HG02943 (cell line): Measurements from ENCODE around the gene WWC1.

Experiments
- ATAC-seq: cut with Tn5 transposase; IDR thresholded peaks from one replicate; pipeline ENCODE4 v1.9.1; 2021; ENCODE audit warnings: mild to moderate bottlenecking, low read depth, moderate library complexity; ENCODE audit not compliant: unreplicated experiment

Gene WWC1

DNA sequence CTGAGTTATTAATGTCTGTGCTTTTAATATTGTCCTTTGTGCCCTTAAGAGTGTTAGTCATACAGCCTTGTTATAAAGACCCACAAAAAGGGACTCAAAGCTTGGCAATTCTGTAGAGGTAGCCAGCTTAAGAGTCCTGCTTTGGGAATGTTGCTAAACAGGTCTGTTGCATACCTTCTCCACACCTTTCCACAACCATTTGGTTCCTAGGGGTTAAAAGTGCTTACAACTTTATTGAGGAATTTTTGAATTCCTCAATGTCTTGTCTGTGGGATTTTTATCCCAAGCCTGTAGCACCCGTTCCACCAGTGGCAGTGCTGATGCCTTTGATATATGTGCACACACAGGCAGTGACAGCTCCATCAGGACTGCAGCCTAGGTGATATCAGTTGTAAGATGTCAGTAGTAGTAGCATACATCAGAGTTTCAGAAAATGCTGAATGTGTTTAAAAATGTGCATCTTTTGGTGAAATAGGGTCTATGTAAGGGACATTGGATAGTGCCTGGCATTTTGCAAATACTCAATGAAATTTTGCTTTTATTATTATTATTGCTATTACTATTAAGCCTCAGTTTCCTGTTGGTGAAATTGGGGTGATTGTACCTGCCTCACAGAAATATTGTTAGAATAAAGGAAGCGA is 68.5 kb downstream of the WWC1 start:
- no peak for ATAC-seq

DNA sequence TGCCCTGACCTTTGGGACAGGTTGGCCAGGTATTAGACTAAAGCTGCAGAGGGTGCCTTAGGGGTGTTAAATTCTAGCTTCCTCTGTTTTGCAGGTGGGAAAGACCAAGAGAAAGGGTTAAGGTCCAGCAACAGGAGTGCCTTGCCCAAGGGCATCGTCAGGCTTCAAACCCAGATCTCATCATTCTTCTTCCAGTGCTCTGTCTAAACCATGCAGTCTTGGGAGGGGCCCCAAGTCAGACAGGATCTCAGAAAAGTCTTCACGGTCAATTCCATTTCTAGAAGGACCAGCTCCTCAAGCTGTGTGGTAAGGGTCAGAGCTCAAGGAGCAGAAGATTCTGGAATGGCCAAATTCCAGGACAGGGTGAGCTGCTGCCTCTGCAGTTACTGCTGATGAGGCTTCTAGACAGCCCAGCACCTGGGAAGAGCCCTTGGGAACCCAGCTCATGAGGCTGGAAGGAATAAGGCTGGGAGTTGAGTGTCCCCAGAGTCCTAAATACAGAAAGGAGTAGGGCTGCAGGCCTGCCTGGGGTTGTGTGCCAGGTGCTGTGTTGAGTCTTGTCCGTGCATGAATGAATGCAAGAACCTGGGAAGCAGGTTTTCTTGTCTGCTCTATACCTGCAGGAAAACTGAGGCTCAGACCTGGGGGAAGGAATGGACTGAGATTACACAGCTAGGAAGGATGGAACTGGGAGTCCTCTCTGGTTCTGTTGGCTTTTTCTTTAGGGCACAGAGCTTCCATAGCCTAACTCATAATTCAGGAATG is 69.3 kb downstream of the WWC1 start:
- ATAC-seq, result no peak

DNA sequence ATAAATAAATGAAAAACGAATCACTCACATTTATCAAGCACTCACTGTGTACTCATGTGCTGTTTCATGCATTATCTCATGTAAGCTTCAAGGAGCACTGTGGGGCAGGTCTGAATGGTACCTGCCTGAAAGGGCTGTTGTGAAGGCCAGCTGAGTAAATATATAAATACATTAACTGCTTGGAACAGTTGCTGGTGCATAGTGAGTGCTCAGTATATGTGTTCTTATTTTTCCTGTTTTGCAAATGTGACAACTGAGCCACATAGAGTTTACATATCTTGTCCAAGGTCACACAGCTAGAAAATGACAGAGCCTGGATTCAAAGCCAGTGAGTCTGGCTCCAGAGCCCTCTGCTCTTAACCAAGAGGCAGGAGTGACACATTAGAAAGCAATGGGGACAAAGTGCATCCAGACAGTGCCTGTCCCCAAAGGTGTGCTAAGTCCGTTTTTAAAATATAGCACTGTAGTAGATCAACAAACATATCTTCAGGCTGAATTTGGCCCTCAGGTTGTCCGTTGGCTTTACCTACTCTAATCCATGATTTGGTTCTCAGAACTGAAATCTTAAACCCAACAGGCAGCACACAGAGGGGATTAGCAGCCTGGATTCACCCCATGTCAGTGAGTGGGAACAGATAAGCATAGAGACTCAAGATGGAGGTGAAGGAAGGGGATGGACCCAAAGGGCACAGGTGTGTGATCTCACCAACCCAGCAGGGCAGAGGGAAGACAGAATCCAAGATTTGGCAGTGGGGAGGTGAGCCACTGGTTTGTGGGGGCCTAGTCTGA is 70.8 kb downstream of the WWC1 start:
- ATAC-seq, result no peak

DNA sequence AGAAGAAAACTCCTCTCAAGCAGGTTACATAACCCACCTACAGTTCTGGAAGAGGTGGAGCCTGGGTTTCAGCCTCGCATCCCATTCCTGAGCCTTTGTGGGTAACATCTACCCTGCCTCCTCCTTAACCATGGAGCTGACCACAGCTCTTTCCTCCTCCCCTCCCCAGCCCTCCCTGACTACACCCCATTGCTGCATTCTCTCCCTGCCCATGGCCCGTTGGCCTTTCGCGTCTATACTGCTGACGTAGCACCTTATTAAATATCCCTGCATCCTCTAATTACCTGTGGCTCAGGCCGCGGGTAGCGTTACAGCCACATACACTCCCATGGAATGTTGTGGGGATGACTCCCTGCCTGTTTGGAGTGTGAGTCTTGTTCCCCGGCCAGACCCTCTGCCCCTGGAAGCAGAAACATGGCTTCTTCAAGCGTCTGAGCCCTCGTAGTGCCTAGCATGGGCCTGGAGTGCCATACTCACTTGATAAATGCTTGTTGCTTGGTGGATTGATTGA is 72.8 kb downstream of the WWC1 start:
- no peak for ATAC-seq

DNA sequence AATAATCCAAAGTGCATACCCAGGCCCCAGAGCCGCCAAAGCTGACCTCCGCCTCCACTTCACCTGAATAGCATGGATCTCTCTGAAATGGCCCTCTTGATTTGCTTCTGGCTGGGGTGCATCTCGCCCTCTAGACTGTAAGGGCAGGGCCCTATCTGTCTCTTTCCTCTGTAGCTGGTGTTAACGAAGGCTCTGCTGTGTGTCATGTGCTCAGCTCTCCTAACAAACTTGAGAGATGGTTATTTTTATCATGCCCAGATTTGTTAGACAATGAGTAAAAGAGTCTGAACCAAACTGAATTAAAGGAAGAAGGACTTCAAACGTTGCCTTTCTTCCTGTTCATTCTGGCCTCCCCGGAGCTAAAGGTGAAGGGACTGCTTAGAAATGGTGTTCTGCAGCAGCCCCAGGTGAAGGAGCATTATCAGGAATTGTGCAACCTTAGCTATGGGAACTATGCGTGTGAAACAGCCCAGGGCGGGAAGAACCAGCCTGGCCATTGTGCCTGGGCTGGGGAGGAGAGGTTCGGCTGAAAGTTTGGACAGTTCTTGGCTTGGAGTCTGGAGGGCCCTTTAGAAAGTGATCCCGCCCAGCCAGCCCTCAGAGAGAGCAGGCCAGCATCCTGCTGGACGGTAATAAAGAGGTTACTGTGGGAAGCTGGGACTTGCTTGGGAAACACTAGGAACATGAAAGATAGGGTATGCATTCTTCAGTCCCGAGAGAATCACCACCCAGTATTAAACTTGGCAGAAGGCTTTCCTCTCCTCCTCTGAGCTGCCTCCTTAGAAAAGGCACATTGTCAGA is 73.5 kb downstream of the WWC1 start:
- ATAC-seq, result no peak

DNA sequence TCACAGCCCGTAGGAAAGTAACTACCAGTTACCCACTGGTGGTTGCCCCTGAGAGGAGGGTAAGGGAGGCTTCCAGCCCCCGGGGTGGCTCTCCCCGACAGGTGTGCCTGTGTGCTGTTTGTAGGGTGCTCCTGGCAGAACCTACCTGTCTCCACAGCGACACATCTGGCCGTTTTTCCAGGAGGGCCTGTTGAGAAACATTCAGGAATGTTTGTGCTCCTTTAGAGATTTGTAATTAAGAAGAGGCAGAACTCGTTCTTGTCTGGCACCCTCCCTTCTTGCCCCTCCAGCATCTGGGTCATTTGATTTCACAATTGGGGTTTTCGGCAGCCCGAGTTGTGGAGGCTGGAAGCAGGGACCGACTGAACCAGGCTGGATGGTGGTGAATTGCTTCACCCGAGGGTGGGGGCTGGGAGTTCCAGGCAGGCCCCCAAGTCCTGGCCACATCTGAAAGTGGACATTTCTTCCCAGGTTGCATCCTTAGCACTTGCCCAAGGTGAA is 74.2 kb downstream of the WWC1 start:
- no peak for ATAC-seq

DNA sequence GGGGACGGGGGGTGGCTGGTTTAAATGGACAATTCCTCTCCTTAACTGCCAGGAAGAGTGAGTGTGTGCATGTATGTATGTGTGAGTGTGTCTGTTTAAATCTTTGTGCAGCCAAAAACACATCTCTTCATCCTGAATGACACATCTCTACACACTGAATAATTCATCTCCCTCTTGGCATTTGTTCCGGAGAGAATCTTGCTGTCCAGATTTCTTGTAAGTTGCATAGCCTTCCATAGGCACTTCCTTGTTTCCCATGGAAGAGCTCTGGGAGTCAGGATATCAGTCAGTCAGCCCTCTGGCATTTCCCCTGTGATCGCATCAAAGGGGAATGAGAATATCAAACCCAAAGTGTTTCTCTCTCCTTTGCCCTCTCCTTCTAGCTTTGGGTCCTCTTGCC is 74.7 kb downstream of the WWC1 start:
- no peak for ATAC-seq

DNA sequence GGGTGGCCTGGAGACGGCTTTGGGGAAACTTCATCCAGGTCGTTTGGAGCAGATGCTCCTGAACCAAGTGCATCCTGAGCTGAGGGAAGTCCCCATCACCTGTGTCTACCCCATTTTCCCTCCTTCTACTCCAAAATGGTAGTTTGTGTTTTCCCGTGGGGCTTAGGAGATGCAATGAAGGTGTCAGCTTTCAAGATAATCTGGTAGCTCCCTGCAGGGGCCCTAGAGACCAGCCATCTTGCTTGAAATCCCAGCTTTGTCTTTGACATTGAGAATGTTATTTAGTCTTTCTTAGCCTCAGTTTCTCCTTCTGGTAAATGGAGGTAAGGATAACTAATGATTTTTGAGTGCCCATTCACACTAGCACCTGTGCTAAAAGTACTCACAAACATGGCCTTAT is 77.4 kb downstream of the WWC1 start:
- no peak for ATAC-seq

DNA sequence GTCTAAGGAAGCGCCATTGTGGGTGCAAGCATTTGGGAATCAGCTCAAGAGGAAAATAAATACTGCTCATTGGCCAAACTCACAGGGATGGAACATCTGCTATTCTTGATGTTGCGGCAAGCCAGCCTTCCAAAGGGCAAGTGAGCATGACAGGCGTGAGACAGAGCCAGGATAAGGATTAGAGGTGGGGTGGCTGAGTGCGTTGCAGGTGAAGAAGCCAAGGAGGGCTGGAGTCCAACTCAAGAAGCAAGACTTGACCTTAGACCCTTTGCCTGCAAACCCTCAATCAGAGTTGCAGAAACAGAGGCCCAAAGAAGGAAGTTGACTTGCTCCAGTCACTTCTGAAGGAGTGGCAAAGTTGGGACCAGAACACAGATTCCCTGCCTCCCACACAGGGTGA is 79.4 kb downstream of the WWC1 start:
- no peak for ATAC-seq

DNA sequence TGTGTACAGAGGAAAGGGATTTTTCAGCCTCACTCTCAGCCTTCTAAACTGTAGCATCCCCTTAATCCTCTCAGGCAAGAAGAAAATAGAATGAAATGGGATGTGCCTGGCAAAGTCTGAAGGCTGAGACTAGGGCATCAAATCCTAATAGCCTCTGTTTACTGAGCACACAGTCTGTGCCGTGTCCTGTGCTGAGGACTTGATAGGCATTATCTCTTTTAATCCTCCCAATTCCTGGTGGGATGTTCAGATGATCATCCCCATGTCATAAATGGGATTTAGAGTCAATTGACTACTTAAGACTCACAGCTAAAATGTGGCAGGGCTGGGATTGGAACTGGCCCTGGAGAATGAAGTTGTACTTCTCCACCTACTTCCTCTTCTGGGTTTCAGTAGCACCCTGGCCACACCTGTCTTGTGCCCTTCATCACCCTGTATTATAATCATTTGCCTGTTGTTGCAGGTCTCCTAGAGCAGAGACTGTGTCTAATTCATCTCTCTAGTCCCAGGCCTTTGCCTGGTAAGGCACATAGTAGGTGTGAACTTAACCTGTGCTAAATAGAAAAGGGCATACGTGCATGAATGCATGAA is 81.0 kb downstream of the WWC1 start:
- no peak for ATAC-seq

DNA sequence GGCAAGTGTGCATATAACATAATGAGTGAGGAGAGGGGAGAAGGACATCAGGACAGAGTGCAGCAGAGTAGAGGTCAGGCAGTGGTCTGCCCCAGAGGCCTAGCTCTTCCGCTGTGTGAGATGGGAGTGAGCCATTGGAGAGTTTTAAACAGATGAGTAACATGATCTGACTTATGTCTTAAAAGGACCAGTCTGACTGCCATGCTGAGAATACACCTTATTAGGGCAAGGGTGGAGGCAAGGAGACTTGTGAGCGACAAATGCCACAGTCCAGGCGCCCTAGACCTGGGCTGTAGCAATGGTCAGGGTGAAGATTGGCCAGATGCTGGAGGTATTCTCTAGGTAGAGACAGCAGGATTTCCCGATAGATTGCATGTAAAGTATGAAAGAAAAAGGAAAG is 83.1 kb downstream of the WWC1 start:
- no peak for ATAC-seq

DNA sequence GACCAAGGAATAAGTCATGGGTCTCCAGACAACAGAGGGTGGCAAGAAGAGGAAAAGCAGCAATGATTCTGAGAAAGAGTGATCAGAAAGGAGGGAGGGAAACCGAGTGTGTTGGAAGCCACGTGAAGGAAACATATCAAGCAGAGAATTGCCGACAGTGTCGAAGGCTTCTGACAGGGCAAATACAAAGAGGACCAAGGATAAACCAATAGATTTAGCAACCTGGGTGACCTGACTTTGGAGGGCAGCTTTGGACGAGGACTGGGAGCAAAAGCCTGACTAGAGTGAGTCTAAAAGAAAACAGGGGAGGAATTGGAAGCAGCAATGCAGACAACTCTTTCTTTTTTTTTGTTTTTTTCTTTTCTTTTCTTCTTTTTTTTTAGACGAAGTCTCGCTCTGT is 83.8 kb downstream of the WWC1 start:
- ATAC-seq, result no peak

DNA sequence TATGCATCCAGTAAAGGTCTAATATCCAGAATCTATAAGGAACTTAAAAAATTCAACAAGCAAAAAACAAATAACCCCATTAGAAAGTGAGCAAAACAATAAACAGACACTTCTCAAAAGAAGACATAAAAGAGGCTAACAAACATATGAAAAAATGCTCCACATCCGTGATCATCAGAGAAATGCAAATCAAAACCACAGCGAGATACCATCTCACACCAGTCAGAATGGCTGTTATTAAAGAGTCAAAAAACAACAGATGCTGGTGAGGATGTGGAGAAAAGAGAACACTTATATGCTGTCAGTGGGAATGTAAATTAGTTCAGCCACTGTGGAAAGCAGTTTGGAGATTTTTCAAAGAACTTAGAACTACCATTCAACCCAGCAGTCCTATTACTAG is 86.1 kb downstream of the WWC1 start:
- ATAC-seq, result no peak

DNA sequence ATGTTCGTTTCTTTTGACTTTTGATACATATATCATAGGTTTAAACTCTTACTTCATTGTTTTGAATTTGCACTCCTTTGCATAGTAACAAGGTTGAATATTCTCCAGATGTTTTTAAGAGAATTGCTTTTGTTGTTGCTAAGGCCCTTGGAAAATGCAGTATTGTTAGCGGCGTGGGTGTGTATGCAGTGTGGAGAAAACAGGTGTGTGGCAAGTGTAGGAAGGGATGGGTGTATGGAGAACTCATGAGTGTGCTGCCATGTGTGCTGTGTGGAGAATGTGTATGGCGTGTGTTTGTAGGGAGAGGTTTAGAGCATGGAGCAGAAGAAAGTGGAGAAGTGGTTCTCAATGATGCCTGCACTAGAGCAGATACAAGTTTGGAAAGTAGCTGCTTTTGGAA is 87.3 kb downstream of the WWC1 start:
- ATAC-seq, result no peak

DNA sequence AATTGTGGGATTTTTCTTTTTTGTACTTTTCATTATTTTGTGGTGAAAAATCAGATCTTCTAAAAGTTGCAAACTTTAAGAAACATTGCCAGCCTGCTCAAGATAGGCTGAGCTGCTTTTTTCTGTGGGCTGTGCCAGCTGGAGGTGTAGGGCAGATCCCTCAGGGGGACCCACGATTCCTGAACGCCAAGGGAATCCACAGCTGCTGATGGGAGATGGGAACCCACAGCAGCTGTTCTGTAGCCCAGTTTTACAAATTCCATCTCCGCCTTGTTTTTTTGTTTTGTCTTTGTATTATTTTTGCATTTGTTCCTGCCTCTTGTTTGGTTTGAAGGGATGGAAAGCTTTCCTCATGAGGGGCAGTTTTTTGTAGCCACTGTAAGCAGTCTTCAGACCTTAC is 91.0 kb downstream of the WWC1 start:
- ATAC-seq, result no peak

DNA sequence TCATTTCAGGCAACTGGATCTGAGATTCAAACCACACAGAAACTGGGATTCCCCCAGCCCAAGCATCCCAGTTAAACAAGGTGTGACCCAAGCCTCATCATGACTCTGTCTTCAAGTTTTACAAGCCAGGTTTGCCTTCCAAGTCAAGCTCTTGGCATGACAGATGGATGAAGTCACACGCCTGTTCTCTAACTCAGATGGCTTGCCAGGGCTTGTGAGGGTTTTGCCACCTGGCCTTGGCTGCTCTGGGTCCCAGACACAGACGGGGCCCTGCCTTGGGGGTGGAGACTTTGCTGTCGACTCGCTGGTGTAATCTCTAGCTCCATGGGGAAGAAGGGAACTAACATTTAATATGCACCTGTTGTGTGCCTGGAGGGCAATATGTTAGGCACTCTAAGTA is 99.0 kb downstream of the WWC1 start:
- ATAC-seq, result no peak

DNA sequence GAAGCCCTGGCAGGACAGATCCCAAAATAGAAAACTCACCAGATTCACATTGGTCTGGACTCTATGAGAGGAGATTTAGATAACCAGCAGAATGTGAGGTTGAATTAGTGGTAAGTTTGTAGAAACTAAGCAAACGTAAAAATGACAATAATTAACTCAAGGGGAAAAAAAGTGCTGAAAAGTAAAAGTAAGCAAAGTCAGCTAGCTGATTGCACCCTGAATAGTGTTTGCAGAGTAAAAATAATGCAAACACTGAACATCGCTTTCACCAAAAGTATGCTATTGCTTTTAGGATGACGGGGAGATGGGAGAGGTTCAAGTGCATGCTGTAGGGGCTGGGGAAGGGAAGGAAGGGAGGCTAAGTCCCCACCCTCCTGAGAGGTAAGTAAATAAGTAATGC is 102.3 kb downstream of the WWC1 start:
- no peak for ATAC-seq

DNA sequence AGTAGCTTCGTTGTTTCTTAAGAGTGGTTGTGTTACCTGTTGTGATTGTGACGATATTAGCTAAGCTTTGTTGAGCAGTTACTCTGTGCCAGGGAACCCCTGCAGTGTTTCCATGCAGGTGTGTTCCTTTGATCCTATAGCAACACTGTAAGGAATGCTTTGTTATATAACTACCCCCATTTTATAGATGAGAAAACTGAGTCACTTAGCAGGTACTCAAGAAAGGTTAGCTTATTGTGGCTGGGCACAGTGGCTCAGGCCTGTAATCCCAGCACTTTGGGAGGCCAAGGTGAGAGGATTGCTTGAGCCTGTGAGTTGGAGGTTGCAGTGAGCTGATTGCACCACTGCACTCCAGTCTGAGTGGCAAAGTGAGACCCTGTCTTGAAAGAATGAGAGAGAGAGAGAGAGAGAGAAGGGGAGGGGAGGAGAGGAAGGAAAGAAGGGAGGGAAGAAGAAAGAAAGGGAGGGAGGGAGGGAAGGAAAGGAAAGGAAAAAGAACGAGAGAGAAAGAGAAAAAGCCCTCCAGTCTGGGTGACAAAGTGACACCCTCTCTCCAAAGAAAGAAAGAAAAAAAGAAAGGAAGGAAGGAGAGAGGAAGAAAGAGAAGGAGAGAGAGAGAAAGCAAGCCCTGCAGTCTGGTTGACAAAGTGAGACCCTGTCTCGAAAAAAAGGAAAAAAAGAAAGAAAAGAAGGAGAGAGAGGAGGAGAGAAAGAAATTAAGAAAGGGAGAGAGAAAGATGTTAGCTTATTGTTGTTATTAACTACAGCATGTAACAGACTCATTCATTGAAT is 109.2 kb downstream of the WWC1 start:
- no peak for ATAC-seq

DNA sequence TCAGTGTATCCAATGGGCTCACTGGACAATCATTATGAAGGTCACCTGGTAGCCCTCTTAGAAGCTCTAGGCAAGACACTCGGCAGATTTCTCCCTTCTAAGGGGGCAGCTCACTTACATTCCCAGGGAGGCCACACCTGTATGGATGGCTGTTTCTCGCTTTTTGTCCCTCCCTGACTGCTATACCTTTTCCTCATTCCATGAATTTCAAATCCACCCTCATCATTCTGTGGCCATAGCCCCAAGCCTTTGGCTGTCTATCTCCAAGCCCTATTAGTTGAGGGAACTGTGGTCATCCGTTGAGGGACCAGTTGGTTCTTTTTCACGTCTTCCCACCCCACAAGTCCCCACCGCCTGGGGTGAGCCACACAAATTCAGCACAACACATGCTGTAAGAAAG is 109.8 kb downstream of the WWC1 start:
- ATAC-seq, result no peak
